Thyroid gland (tissue), 4 donors: ENCODE measurements around the gene RNF34.

Experiments used
- CTCF ChIP-seq, 6 experiments: fragments of 200-600 bp in 3 of 6; fragments of 450-650 bp in 3 of 6; sonication (generic) in 3 of 6; IDR thresholded peaks; one replicate each; pipeline ENCODE4 v1.5.1; 2016 to 2019; ENCODE audit warnings: antibody characterized with exemption in 6 of 6, mild to moderate bottlenecking in 2 of 6, inconsistent platforms in 1 of 6, moderate library complexity in 1 of 6
- POLR2A ChIP-seq, 2 donors: fragments of 450-650 bp; IDR thresholded peaks; one replicate each; pipeline ENCODE4 v1.6.1; 2017; ENCODE audit warnings: antibody characterized with exemption in 2 of 2, mild to moderate bottlenecking in 2 of 2, moderate library complexity in 1 of 2

- TF ChIP-seq POLR2A (IDR thresholded peaks at IDR 0.05) (no peak), CTCF (IDR thresholded peaks at IDR 0.05) (no peak)
Measured at GRCh38 chr12:121442028-121442948, 42.4 kb downstream of the RNF34 start.
